Measurements from ENCODE around the gene YAF2. TPM values are rescaled to one million over a fixed set of nuclear protein-coding genes. Genes with fewer than 3 reads are reported as not detected.

Gene YAF2
- total and polyA plus RNA-seq, 2 donors (not counting 1 experiment from before 2014, with no cell fraction given): 11.6 to 41.9 TPM

- CTCF ChIA-PET: no interaction called here
- no peak overlapping the region for H3K27ac Mint-ChIP-seq
Observed at GRCh38 chr12:42255866-42256261, 17.8 kb upstream of the YAF2 start.

GRCh38 chr12:42255221-42255865 lies 17.3 kb upstream of the YAF2 start:
- Histone ChIP-seq H3K4me1 (ENCODE audit: control insufficient read depth in 2 of 2, insufficient read depth in 2 of 2, low read length in 2 of 2) (no peaks in the 10 kb centered on the region), H4K20me1 (ENCODE audit: control insufficient read depth, insufficient read depth, low read length, poor library complexity, severe bottlenecking) (no peaks in the 10 kb centered on the region)

More at GRCh38 chr12:42255866-42256261, 17.8 kb upstream of the YAF2 start:
- H3K27ac ChIP-seq (ENCODE audit: low read length in 2 of 2): no peak overlapping the region
- intact Hi-C loops (cut with micrococcal nuclease): no loop called here
- no peak overlapping the region for H3K4me2 ChIP-seq (replicated peaks; ENCODE audit: low read depth, low read length, poor library complexity, severe bottlenecking)
- no peak overlapping the region for H3K4me3 ChIP-seq (ENCODE audit: control extremely low read depth in 1 of 5, extremely low read depth in 1 of 5, insufficient read depth in 1 of 5, low read depth in 2 of 5, low read length in 4 of 5)
- no peak for ATAC-seq (ENCODE audit: low read depth)
- TF ChIP-seq CTCF (IDR thresholded peaks at IDR 0.05) (no peak), EZH2 (IDR thresholded peaks at IDR 0.05; ENCODE audit: borderline replicate concordance, insufficient read depth, low read depth, low read length, poor library complexity, severe bottlenecking) (no peak)
- Mint-ChIP-seq H3K4me1 (no peaks in the 10 kb centered on the region), H3K4me3 (no peak overlapping the region), H3K27me3 (no peaks in the 10 kb centered on the region), H3K9me3 (ENCODE audit: insufficient read depth) (peaks cover 2% of the 10 kb centered on the region)
- H2AFZ ChIP-seq (ENCODE audit: insufficient read depth, low read depth, low read length, poor library complexity, severe bottlenecking): no peak overlapping the region
- no peaks in the 10 kb centered on the region for H3K4me1 ChIP-seq (ENCODE audit: control insufficient read depth in 2 of 2, insufficient read depth in 2 of 2, low read length in 2 of 2)
- no peaks in the 10 kb centered on the region for H3K27me3 ChIP-seq (replicated peaks in 1 of 4; ENCODE audit: control extremely low read depth in 1 of 4, control insufficient read depth in 3 of 4, insufficient read depth in 4 of 4, low read length in 3 of 4)
- H3K79me2 ChIP-seq (ENCODE audit: control insufficient read depth, insufficient read depth, low read length): no peaks in the 10 kb centered on the region
- no peaks in the 10 kb centered on the region for H3K36me3 ChIP-seq (replicated peaks in 1 of 2; ENCODE audit: control extremely low read depth in 1 of 2, control insufficient read depth in 1 of 2, extremely low read depth in 1 of 2, insufficient read depth in 2 of 2, low read length in 1 of 2)
- H4K20me1 ChIP-seq (ENCODE audit: control insufficient read depth, insufficient read depth, low read length, poor library complexity, severe bottlenecking): no peaks in the 10 kb centered on the region
- no peak overlapping the region for H3K9ac ChIP-seq (ENCODE audit: low read length)
- POLR2A ChIA-PET: no interaction called here
- no peaks in the 10 kb centered on the region for H3K9me3 ChIP-seq (ENCODE audit: control extremely low read depth in 1 of 3, control insufficient read depth in 2 of 3, insufficient read depth in 1 of 3, low read length in 2 of 3)
- DNase-seq: no peak

More at GRCh38 chr12:42255221-42255865, 17.3 kb upstream of the YAF2 start:
- WGBS (ENCODE audit: insufficient coverage): no CpG with 5 or more reads among the region's 2 CpGs
- no peak overlapping the region for H3K9ac ChIP-seq (ENCODE audit: low read length)
- TF ChIP-seq CTCF (IDR thresholded peaks at IDR 0.05) (no peak), EZH2 (IDR thresholded peaks at IDR 0.05; ENCODE audit: borderline replicate concordance, insufficient read depth, low read depth, low read length, poor library complexity, severe bottlenecking) (no peak)
- Mint-ChIP-seq H3K27ac (no peak overlapping the region), H3K9me3 (ENCODE audit: insufficient read depth) (peaks cover 2% of the 10 kb centered on the region), H3K4me1 (no peaks in the 10 kb centered on the region), H3K4me3 (no peak overlapping the region), H3K27me3 (no peaks in the 10 kb centered on the region)
- H2AFZ ChIP-seq (ENCODE audit: insufficient read depth, low read depth, low read length, poor library complexity, severe bottlenecking): no peak overlapping the region
- no peak overlapping the region for H3K4me3 ChIP-seq (ENCODE audit: control extremely low read depth in 1 of 5, extremely low read depth in 1 of 5, insufficient read depth in 1 of 5, low read depth in 2 of 5, low read length in 4 of 5)
- H3K36me3 ChIP-seq (replicated peaks in 1 of 2; ENCODE audit: control extremely low read depth in 1 of 2, control insufficient read depth in 1 of 2, extremely low read depth in 1 of 2, insufficient read depth in 2 of 2, low read length in 1 of 2): no peaks in the 10 kb centered on the region
- H3K79me2 ChIP-seq (ENCODE audit: control insufficient read depth, insufficient read depth, low read length): no peaks in the 10 kb centered on the region
- H3K9me3 ChIP-seq (ENCODE audit: control extremely low read depth in 1 of 3, control insufficient read depth in 2 of 3, insufficient read depth in 1 of 3, low read length in 2 of 3): no peaks in the 10 kb centered on the region
- no peak overlapping the region for H3K27ac ChIP-seq (ENCODE audit: low read length in 2 of 2)
- POLR2A ChIA-PET: no interaction called here
- no peaks in the 10 kb centered on the region for H3K27me3 ChIP-seq (replicated peaks in 1 of 4; ENCODE audit: control extremely low read depth in 1 of 4, control insufficient read depth in 3 of 4, insufficient read depth in 4 of 4, low read length in 3 of 4)
- intact Hi-C loops (cut with micrococcal nuclease): no loop called here
- no peak overlapping the region for H3K4me2 ChIP-seq (replicated peaks; ENCODE audit: low read depth, low read length, poor library complexity, severe bottlenecking)
- DNase-seq: no peak
- ATAC-seq (ENCODE audit: low read depth): no peak
- CTCF ChIA-PET: no interaction called here
